GM21825 (cell line): ENCODE data around the gene PDCD10.
A peak's percentile ranks its signal among the peaks of the same experiment; 100 is the strongest.

Source experiments
- ATAC-seq: cut with Tn5 transposase; IDR thresholded peaks from one replicate; pipeline ENCODE4 v1.9.1; 2021; ENCODE audit warnings: mild to moderate bottlenecking, moderate library complexity; ENCODE audit not compliant: unreplicated experiment

Gene PDCD10

GRCh38 chr3:167735233-167736138 is 794 bp upstream of the PDCD10 start, which contains the start of gene SERPINI1:
TSS of gene SERPINI1 (plus strand) at chr3:167735721. CDS start at chr3:167789129, 53,408 bp downstream.
- peak; percentile 62 for ATAC-seq

GRCh38 chr3:167733961-167734497 is 663 bp downstream of the PDCD10 start:
- ATAC-seq = no peak

GRCh38 chr3:167732313-167733065 is 2.2 kb downstream of the PDCD10 start:
- ATAC-seq = no peak

- no peak for ATAC-seq
Measured at GRCh38 chr3:167731393-167731792, 3.3 kb downstream of the PDCD10 start.

GRCh38 chr3:167729591-167729990 is 5.1 kb downstream of the PDCD10 start:
- ATAC-seq = no peak

GRCh38 chr3:167728632-167729323 is 5.9 kb downstream of the PDCD10 start:
- ATAC-seq = no peak

GRCh38 chr3:167728176-167728575 is 6.5 kb downstream of the PDCD10 start:
- no peak for ATAC-seq

- ATAC-seq = no peak
Measured at GRCh38 chr3:167723872-167724271, 10.8 kb downstream of the PDCD10 start.

- no peak for ATAC-seq
Measured at GRCh38 chr3:167723025-167723512, 11.6 kb downstream of the PDCD10 start.

GRCh38 chr3:167718582-167718981 is 16.1 kb downstream of the PDCD10 start:
- ATAC-seq = no peak

GRCh38 chr3:167716920-167717319 is 17.8 kb downstream of the PDCD10 start:
- ATAC-seq = no peak

GRCh38 chr3:167714871-167715270 is 19.8 kb downstream of the PDCD10 start:
- ATAC-seq = no peak

- ATAC-seq = no peak
Measured at GRCh38 chr3:167712445-167712844, 22.2 kb downstream of the PDCD10 start.

- ATAC-seq = no peak
Measured at GRCh38 chr3:167711439-167711838, 23.3 kb downstream of the PDCD10 start.

GRCh38 chr3:167710552-167710951 is 24.1 kb downstream of the PDCD10 start:
- ATAC-seq = no peak

GRCh38 chr3:167709690-167710089 is 25.0 kb downstream of the PDCD10 start:
- ATAC-seq = no peak

- ATAC-seq = no peak
Measured at GRCh38 chr3:167705840-167706239, 28.9 kb downstream of the PDCD10 start.

GRCh38 chr3:167700926-167701325 is 33.8 kb downstream of the PDCD10 start:
- ATAC-seq = no peak

- ATAC-seq = no peak
Measured at GRCh38 chr3:167700046-167700445, 34.6 kb downstream of the PDCD10 start.

- ATAC-seq = no peak
Measured at GRCh38 chr3:167694121-167694520, 40.6 kb downstream of the PDCD10 start.

- ATAC-seq = peak; percentile 100
Measured at GRCh38 chr3:167691366-167691765, 43.3 kb downstream of the PDCD10 start.
